Mesenchymal stem cell (in vitro differentiated cells and primary cell): ENCODE measurements around the gene KDM1B.
"Not testable (repeated sequence)": the region's sequence is repeated elsewhere in the genome, so short reads cannot be mapped to it uniquely, and the experiment has no call there.

ENCODE experiments used
- DNase-seq: peaks from one replicate; pipeline ENCODE4 v3.0.0-alpha.2; 2013
- H2AFZ ChIP-seq: one replicate; pipeline ENCODE4 v1.6.1; 2013; ENCODE audit warnings: low read depth, mild to moderate bottlenecking, control low read depth, inconsistent platforms, low read length, moderate library complexity
- H2AK5ac ChIP-seq: 2 replicates; pipeline ENCODE4 v1.6.1; 2013; ENCODE audit warnings: low read length, moderate library complexity, mild to moderate bottlenecking, inconsistent platforms; ENCODE audit not compliant: severe bottlenecking
- H2BK120ac ChIP-seq: one replicate; pipeline ENCODE4 v1.6.1; 2013; ENCODE audit warnings: low read depth, mild to moderate bottlenecking, inconsistent platforms, low read length, moderate library complexity
- H2BK12ac ChIP-seq, 2 experiments: one replicate each; pipeline ENCODE4 v1.6.1; 2013; ENCODE audit warnings: inconsistent platforms in 2 of 2, low read length in 2 of 2, mild to moderate bottlenecking in 2 of 2, moderate library complexity in 2 of 2, control low read depth in 1 of 2
- H2BK15ac ChIP-seq: one replicate; pipeline ENCODE4 v1.6.1; 2013; ENCODE audit warnings: mild to moderate bottlenecking, low read depth, inconsistent platforms; ENCODE audit not compliant: poor library complexity, severe bottlenecking
- H2BK5ac ChIP-seq: 2 replicates; pipeline ENCODE4 v1.6.1; 2013; ENCODE audit warnings: low read depth, mild to moderate bottlenecking, low read length, control low read depth, inconsistent platforms; ENCODE audit not compliant: poor library complexity, severe bottlenecking
- H3K14ac ChIP-seq, 2 experiments: one replicate each; pipeline ENCODE4 v1.6.1; 2013; ENCODE audit warnings: inconsistent platforms in 2 of 2, low read length in 2 of 2, control low read depth in 1 of 2, mild to moderate bottlenecking in 1 of 2, moderate library complexity in 1 of 2
- H3K18ac ChIP-seq, 2 experiments: one replicate each; pipeline ENCODE4 v1.6.1; 2013; ENCODE audit warnings: inconsistent platforms in 2 of 2, low read length in 2 of 2, control low read depth in 1 of 2, low read depth in 1 of 2, mild to moderate bottlenecking in 1 of 2
- H3K23ac ChIP-seq, 2 experiments: one replicate each; pipeline ENCODE4 v1.6.1; 2013; ENCODE audit warnings: inconsistent platforms in 2 of 2, low read length in 2 of 2, mild to moderate bottlenecking in 2 of 2, moderate library complexity in 2 of 2, control low read depth in 1 of 2
- H3K27ac ChIP-seq: 2 replicates; pipeline ENCODE4 v1.5.1; 2013; ENCODE audit warnings: mild to moderate bottlenecking, moderate library complexity, low read length, control low read depth, inconsistent platforms; ENCODE audit not compliant: poor library complexity, severe bottlenecking
- H3K27me3 ChIP-seq, 2 experiments: 2 replicates each; pipeline versions ENCODE4 v1.6.1 to v1.7.0; 2013; ENCODE audit warnings: low read length in 2 of 2, mild to moderate bottlenecking in 2 of 2, moderate library complexity in 2 of 2, control low read depth in 1 of 2, inconsistent platforms in 1 of 2; ENCODE audit not compliant: control insufficient read depth in 1 of 2, insufficient read depth in 1 of 2
- H3K36me3 ChIP-seq, 2 experiments: 2 replicates each; pipeline versions ENCODE4 v1.6.1 to v1.7.0; 2013; ENCODE audit warnings: low read length in 2 of 2, control low read depth in 1 of 2, inconsistent platforms in 1 of 2, low read depth in 1 of 2, mild to moderate bottlenecking in 1 of 2; ENCODE audit not compliant: insufficient read depth in 2 of 2, control insufficient read depth in 1 of 2
- H3K4ac ChIP-seq, 2 experiments: one replicate each; pipeline ENCODE4 v1.6.1; 2013; ENCODE audit warnings: inconsistent platforms in 2 of 2, low read length in 2 of 2, mild to moderate bottlenecking in 2 of 2, moderate library complexity in 2 of 2, control low read depth in 1 of 2, low read depth in 1 of 2
- H3K4me1 ChIP-seq: 2 replicates; pipeline ENCODE4 v1.6.1; 2013; ENCODE audit warnings: low read depth, low read length, control low read depth; ENCODE audit not compliant: control insufficient read depth, insufficient read depth
- H3K4me2 ChIP-seq: 2 replicates; pipeline ENCODE4 v1.6.1; 2013; ENCODE audit warnings: low read length, mild to moderate bottlenecking, inconsistent platforms; ENCODE audit not compliant: poor library complexity, severe bottlenecking
- H3K4me3 ChIP-seq, 2 experiments: 2 replicates each; pipeline versions ENCODE4 v1.5.1 to v1.7.0; 2013; ENCODE audit warnings: low read length in 2 of 2, mild to moderate bottlenecking in 2 of 2, control low read depth in 1 of 2, low read depth in 1 of 2; ENCODE audit not compliant: insufficient read depth in 1 of 2
- H3K79me1 ChIP-seq: replicated peaks from 2 replicates; pipeline ENCODE4 v1.6.1; 2013; ENCODE audit warnings: mild to moderate bottlenecking, control low read depth, low read length, inconsistent platforms; ENCODE audit not compliant: poor library complexity, severe bottlenecking
- H3K9ac ChIP-seq: 2 replicates; pipeline ENCODE4 v1.7.0; 2013; ENCODE audit warnings: mild to moderate bottlenecking, low read length, moderate library complexity
- H3K9me3 ChIP-seq: 2 replicates; pipeline ENCODE4 v1.7.0; 2013; ENCODE audit warnings: mild to moderate bottlenecking, low read length; ENCODE audit not compliant: control insufficient read depth
- H4K8ac ChIP-seq: one replicate; pipeline ENCODE4 v1.6.1; 2013; ENCODE audit warnings: inconsistent platforms, mild to moderate bottlenecking, low read length, moderate library complexity
- H4K91ac ChIP-seq: one replicate; pipeline ENCODE4 v1.6.1; 2013; ENCODE audit warnings: mild to moderate bottlenecking, low read length, inconsistent platforms
- WGBS: methylation state at CpG from one replicate; pipeline ENCODE4 v1.1.7; 2013; ENCODE audit warnings: mixed read lengths; 5-methylcytosine and 5-hydroxymethylcytosine counted together

KDM1B gene

GRCh38 chr6:18219591-18219990 lies 64.4 kb downstream of the KDM1B start:
- Histone ChIP-seq H3K4ac (no peak overlapping the region), H3K27me3 (no peaks in the 10 kb centered on the region), H3K9me3 (no peaks in the 10 kb centered on the region), H3K79me1 (peaks cover 1% of the 10 kb centered on the region), H3K18ac (no peak overlapping the region), H2BK120ac (no peak overlapping the region), H4K8ac (no peak overlapping the region), H3K9ac (no peak overlapping the region), H2BK12ac (no peak overlapping the region), H3K4me3 (no peak overlapping the region), H3K27ac (no peak overlapping the region), H3K36me3 (peaks cover 12 to 72% of the 10 kb centered on the region in 2 experiments), H2BK15ac (no peak overlapping the region), H3K14ac (no peak overlapping the region), H3K4me2 (no peak overlapping the region), H4K91ac (no peak overlapping the region), H3K23ac (no peak overlapping the region), H2AFZ (no peak overlapping the region), H3K4me1 (no peaks in the 10 kb centered on the region), H2BK5ac (no peak overlapping the region), H2AK5ac (no peak overlapping the region)
- DNase-seq: no peak
- WGBS: 92% methylated on average over 5 of the region's 7 CpGs

GRCh38 chr6:18221288-18221615 lies 66.0 kb downstream of the KDM1B start:
- Histone ChIP-seq H3K4me3 (no peak overlapping the region), H2BK12ac (no peak overlapping the region), H3K79me1 (peaks cover 1% of the 10 kb centered on the region), H3K27ac (no peak overlapping the region), H2AK5ac (no peak overlapping the region), H2BK5ac (no peak overlapping the region), H3K9ac (no peak overlapping the region), H2BK15ac (no peak overlapping the region), H3K4ac (no peak overlapping the region), H4K91ac (no peak overlapping the region), H3K18ac (no peak overlapping the region), H3K23ac (no peak overlapping the region), H3K14ac (no peak overlapping the region), H3K4me2 (no peak overlapping the region), H3K27me3 (no peaks in the 10 kb centered on the region), H2BK120ac (no peak overlapping the region), H3K9me3 (no peaks in the 10 kb centered on the region), H4K8ac (no peak overlapping the region), H3K4me1 (no peaks in the 10 kb centered on the region), H2AFZ (no peak overlapping the region), H3K36me3 (peaks cover 4 to 81% of the 10 kb centered on the region in 2 experiments)
- no peak for DNase-seq
- 84% methylated on average over 3 of the region's 4 CpGs for WGBS

- H3K14ac ChIP-seq, H2AK5ac ChIP-seq, H2BK15ac ChIP-seq, H2AFZ ChIP-seq, H3K9me3 ChIP-seq, H3K18ac ChIP-seq, H3K23ac ChIP-seq, H3K9ac ChIP-seq, H3K27me3 ChIP-seq, H4K91ac ChIP-seq, H2BK12ac ChIP-seq, H2BK120ac ChIP-seq, H2BK5ac ChIP-seq, H3K4me2 ChIP-seq, H3K4ac ChIP-seq, H3K4me3 ChIP-seq, H3K4me1 ChIP-seq: not testable (repeated sequence)
- DNase-seq: peak; percentile 36
- peaks cover 11% of the 10 kb centered on the region for H3K79me1 ChIP-seq
- WGBS: 98% methylated on average over 4 of the region's 5 CpGs
- peaks cover 13 to 70% of the 10 kb centered on the region in 2 experiments for H3K36me3 ChIP-seq
- peak overlapping the region; percentile 5 for H3K27ac ChIP-seq
- H4K8ac ChIP-seq: peak overlapping the region; percentile 41
Observed at GRCh38 chr6:18226451-18227105, 71.4 kb downstream of the KDM1B start.

- H3K4me1 ChIP-seq, H2BK120ac ChIP-seq, H3K9me3 ChIP-seq, H4K91ac ChIP-seq, H2AK5ac ChIP-seq, H3K23ac ChIP-seq, DNase-seq, H3K4me2 ChIP-seq, H3K4me3 ChIP-seq, H2BK5ac ChIP-seq, H3K9ac ChIP-seq, H3K4ac ChIP-seq, H3K18ac ChIP-seq, H2BK15ac ChIP-seq, H4K8ac ChIP-seq, H2BK12ac ChIP-seq, H3K27me3 ChIP-seq, H3K27ac ChIP-seq, H2AFZ ChIP-seq, H3K14ac ChIP-seq: not testable (repeated sequence)
- H3K79me1 ChIP-seq: peaks cover 11% of the 10 kb centered on the region
- peaks cover 13 to 70% of the 10 kb centered on the region in 2 experiments for H3K36me3 ChIP-seq
- WGBS: 98% methylated on average over 4 of the region's 9 CpGs
Observed at GRCh38 chr6:18227166-18227565, 71.9 kb downstream of the KDM1B start.
